Measurements from ENCODE around the gene CYTH4.

GRCh38 chr22:37276776-37277175 is 5.5 kb upstream of the CYTH4 start:
- TF ChIP-seq CTCF (IDR thresholded peaks at IDR 0.05; ENCODE audit: low read depth, low read length) = no peak
- TF ChIP-seq POLR2A (IDR thresholded peaks at IDR 0.05; ENCODE audit: extremely low read depth, insufficient read length) = no peak
- TF ChIP-seq MYC (IDR thresholded peaks at IDR 0.05; ENCODE audit: low read depth, low read length) = no peak
- TF ChIP-seq MAX (IDR thresholded peaks at IDR 0.05; ENCODE audit: low read depth, low read length) = no peak

Data from NB4 (cell line).